Activated CD8-positive, alpha-beta T cell treated with anti-CD3 and anti-CD28 coated beads for 36 hours (primary cell): Measurements from ENCODE around the gene RFTN1. TPM values are rescaled to one million over a fixed set of nuclear protein-coding genes. Genes with fewer than 3 reads are reported as not detected.

Source experiments
- ATAC-seq: fragments of 200-7000 bp; cut with Tn5 transposase; one replicate; pipeline ENCODE4 v1.10.0; 2021; ENCODE audit warnings: mild to moderate bottlenecking, moderate library complexity
- CTCF ChIA-PET: fragments of 350-600 bp; sonication (Branson Sonifier 250); formaldehyde crosslinking; loops from one replicate; lab custom pipeline; 2021; ENCODE audit warnings: antibody characterized with exemption; lab: Charles Lee
- POLR2A ChIA-PET: fragments of 350-600 bp; sonication (Branson Sonifier 250); formaldehyde crosslinking; loops from one replicate; lab custom pipeline; 2021; ENCODE audit warnings: antibody characterized with exemption; lab: Charles Lee
- DNase-seq: peaks from one replicate; pipeline ENCODE4 v3.0.0-alpha.2; 2020
- H3K27ac Mint-ChIP-seq: one replicate; pipeline ENCODE4 v1.8.0; 2021; ENCODE audit warnings: mild to moderate bottlenecking, mixed read lengths
- H3K27me3 Mint-ChIP-seq: one replicate; pipeline ENCODE4 v1.8.0; 2021; ENCODE audit warnings: mixed read lengths
- H3K36me3 Mint-ChIP-seq: one replicate; pipeline ENCODE4 v1.8.0; 2021; ENCODE audit warnings: low read depth, mixed read lengths
- H3K4me1 Mint-ChIP-seq: one replicate; pipeline ENCODE4 v1.8.0; 2021; ENCODE audit warnings: low read depth, mixed read lengths
- H3K4me3 Mint-ChIP-seq: one replicate; pipeline ENCODE4 v1.8.0; 2021; ENCODE audit warnings: mild to moderate bottlenecking, moderate library complexity, mixed read lengths
- H3K9me3 Mint-ChIP-seq: one replicate; pipeline ENCODE4 v1.8.0; 2021; ENCODE audit warnings: mixed read lengths
- intact Hi-C: fragments of 100-400 bp; cut with micrococcal nuclease; formaldehyde crosslinking; loops from one replicate; pipeline ENCODE4 v1.10.0; 2022
- total RNA-seq, 2 experiments: library from RNA; stranded (reverse); gene quantifications; one replicate each; pipeline ENCODE4 v1.2.3, GENCODE V29; 2021
- TF ChIP-seq, protein P1 (sequence below): fragments of 200-600 bp; IDR thresholded peaks from one replicate; pipeline ENCODE4 v1.8.0; 2022; ENCODE audit warnings: antibody characterized with exemption, mild to moderate bottlenecking

Gene RFTN1
- total RNA-seq, 2 experiments from 2014 or later: 113 to 125 TPM

DNA sequence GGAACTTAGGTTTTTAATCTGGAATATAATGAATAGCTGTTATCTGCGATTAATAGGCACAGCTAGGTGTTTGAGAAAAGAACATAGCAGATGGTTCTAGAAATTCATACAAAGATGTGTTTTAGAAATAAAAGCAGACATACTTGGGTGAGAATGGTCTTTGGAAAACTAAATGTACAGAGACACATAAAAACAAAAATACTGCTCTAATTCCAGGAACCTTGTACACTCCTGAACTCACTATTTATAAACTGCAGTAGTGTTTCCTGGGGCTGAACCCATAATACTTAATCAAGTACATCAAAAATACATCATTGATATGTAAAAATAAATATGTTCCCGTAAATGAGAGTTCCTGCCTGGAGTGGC lies 143.0 kb downstream of the RFTN1 start:
- H3K9me3 Mint-ChIP-seq: no peaks in the 10 kb centered on the region
- H3K27ac Mint-ChIP-seq: peak overlapping the region; percentile 86

DNA sequence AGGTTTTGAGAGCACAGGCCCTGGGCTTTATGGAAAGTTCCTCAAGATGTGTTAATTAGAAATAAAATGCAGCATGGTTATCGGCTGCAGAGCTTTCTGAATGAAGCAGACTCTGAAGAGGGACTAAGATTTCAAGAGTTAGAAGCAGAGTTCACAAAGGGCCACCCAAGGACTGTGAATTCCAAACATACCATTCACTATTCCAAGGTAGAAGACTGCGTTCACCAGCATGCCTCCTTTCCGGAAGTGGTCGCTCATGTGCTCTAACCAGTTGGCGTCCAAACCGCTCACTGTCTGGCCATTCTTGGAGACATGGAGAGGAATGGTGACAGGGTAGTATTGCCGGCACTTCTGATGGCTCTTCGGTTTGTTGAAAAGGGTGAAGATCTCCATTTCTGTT lies 143.6 kb downstream of the RFTN1 start:
- intact Hi-C loops: no loop called here
- Mint-ChIP-seq H3K9me3 (no peaks in the 10 kb centered on the region), H3K4me1 (peaks cover 80% of the 10 kb centered on the region), H3K27me3 (no peaks in the 10 kb centered on the region), H3K36me3 (peaks cover 86% of the 10 kb centered on the region), H3K4me3 (no peak overlapping the region), H3K27ac (peak overlapping the region; percentile 86)
- TF ChIP-seq, protein P1, sequence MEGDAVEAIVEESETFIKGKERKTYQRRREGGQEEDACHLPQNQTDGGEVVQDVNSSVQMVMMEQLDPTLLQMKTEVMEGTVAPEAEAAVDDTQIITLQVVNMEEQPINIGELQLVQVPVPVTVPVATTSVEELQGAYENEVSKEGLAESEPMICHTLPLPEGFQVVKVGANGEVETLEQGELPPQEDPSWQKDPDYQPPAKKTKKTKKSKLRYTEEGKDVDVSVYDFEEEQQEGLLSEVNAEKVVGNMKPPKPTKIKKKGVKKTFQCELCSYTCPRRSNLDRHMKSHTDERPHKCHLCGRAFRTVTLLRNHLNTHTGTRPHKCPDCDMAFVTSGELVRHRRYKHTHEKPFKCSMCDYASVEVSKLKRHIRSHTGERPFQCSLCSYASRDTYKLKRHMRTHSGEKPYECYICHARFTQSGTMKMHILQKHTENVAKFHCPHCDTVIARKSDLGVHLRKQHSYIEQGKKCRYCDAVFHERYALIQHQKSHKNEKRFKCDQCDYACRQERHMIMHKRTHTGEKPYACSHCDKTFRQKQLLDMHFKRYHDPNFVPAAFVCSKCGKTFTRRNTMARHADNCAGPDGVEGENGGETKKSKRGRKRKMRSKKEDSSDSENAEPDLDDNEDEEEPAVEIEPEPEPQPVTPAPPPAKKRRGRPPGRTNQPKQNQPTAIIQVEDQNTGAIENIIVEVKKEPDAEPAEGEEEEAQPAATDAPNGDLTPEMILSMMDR: no peak
- DNase-seq: no peak
- CTCF ChIA-PET: no interaction called here
- no peak for ATAC-seq
- POLR2A ChIA-PET: interaction anchor here (0.7 kb wide), 1 partner anchor 9 kb away, joined by 3 read pairs; no protein-coding TSS in a partner anchor

More for the DNA sequence above, 143.0 kb downstream of the RFTN1 start:
- intact Hi-C loops: no loop called here
- TF ChIP-seq, protein P1: no peak
- no peak overlapping the region for H3K4me3 Mint-ChIP-seq
- ChIA-PET POLR2A (interaction anchor here (0.7 kb wide), 1 partner anchor 9 kb away, joined by 3 read pairs; no protein-coding TSS in a partner anchor), CTCF (no interaction called here)
- DNase-seq (no peak), ATAC-seq (no peak)
- H3K36me3 Mint-ChIP-seq: peaks cover 88% of the 10 kb centered on the region
- peaks cover 82% of the 10 kb centered on the region for H3K4me1 Mint-ChIP-seq
- no peaks in the 10 kb centered on the region for H3K27me3 Mint-ChIP-seq

DNA sequence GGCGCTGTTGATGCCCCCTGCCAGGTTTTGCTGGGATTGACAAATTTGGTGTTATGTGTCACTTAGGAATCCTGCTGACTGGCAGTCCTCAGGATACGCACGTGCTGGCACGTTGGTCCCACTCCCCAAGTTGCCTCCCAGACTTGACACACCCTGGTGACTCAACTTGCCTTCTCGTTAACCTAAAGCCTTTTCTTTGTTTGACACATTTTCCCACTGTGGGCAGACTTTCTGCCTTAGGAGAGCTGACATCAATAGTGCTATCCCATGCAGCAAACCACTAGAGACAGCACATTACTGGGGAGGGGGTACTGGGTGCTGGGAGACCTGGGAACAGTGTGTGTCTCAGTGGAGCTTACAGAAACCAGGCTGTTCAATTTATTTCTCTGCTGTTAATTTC lies 144.2 kb downstream of the RFTN1 start:
- Mint-ChIP-seq H3K27ac (peak overlapping the region; percentile 86), H3K36me3 (peaks cover 85% of the 10 kb centered on the region), H3K9me3 (no peaks in the 10 kb centered on the region), H3K4me3 (no peak overlapping the region), H3K27me3 (no peaks in the 10 kb centered on the region), H3K4me1 (peaks cover 79% of the 10 kb centered on the region)
- ChIA-PET POLR2A (no interaction called here), CTCF (no interaction called here)
- TF ChIP-seq, protein P1: no peak
- intact Hi-C loops: no loop called here
- DNase-seq (no peak), ATAC-seq (no peak)

DNA sequence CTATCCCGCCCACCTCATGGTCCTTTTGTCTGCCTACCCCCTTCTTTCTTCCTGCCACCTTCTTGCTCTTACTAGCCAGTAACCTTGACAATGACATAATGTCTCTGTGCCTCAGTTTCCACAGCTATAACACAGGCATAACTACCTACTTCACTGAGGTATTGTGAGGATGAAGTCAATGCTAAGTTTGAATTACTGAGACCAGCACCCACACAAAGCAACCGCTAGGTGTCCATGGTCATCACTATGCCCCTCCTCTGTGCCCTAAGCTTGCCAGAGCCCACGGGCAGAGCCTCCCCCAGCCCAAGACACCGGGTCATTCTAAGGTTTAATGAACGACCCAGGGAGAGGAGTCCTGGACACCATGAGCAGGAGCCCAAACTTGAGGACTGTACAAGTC lies 146.9 kb downstream of the RFTN1 start:
- no peak overlapping the region for H3K4me3 Mint-ChIP-seq
- H3K27ac Mint-ChIP-seq: no peak overlapping the region
- H3K9me3 Mint-ChIP-seq: no peaks in the 10 kb centered on the region
- peaks cover 86% of the 10 kb centered on the region for H3K36me3 Mint-ChIP-seq
- ATAC-seq (no peak), DNase-seq (no peak)
- H3K27me3 Mint-ChIP-seq: no peaks in the 10 kb centered on the region
- POLR2A ChIA-PET: interaction anchor here (1.2 kb wide), 1 partner anchor 24 kb away, joined by 3 read pairs; no protein-coding TSS in a partner anchor
- TF ChIP-seq, protein P1: no peak
- H3K4me1 Mint-ChIP-seq: peaks cover 57% of the 10 kb centered on the region
- CTCF ChIA-PET: interaction anchor here (1.1 to 1.2 kb wide), 2 partner anchors 8 to 9 kb away, joined by 3 read pairs; no protein-coding TSS in a partner anchor
- intact Hi-C loops: no loop called here

DNA sequence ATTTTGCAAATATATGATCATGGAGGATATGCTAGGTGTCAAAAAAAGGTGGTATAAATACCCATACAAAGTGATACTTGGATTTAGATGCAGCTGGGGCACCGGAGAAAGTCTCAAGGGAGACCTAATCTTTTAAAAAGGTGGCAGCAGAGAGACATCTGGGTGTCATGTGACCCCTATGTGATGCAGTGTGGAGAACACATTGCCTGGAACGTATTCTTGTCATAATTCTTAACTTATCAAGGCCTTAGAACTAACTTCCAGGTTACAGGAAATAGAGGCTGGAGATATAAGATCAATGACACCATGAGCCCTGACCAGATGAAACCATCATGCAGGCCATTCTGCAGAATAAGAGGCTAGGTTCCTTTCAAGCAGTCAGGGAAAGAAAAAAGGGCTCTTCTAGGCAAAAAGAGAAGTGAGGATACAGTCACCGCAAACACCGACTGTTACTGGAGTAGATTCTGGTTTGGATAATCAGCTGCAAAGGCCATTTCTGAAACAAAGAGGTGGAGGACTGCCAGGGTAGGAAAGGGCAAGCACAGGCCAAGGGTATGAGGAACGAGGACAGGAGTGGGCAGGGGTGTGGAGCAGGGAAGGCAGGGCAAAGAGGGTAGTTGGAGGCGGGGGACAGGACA lies 147.9 kb downstream of the RFTN1 start:
- H3K27ac Mint-ChIP-seq: peak overlapping the region; percentile 44
- CTCF ChIA-PET: interaction anchor here (2.1 kb wide), 1 partner anchor 12 kb away, joined by 9 read pairs; no protein-coding TSS in a partner anchor
- POLR2A ChIA-PET: no interaction called here
- ATAC-seq (no peak), DNase-seq (no peak)
- H3K36me3 Mint-ChIP-seq: peaks cover 88% of the 10 kb centered on the region
- no peak overlapping the region for H3K4me3 Mint-ChIP-seq
- TF ChIP-seq, protein P1: no peak
- H3K4me1 Mint-ChIP-seq: peaks cover 54% of the 10 kb centered on the region
- H3K27me3 Mint-ChIP-seq: no peaks in the 10 kb centered on the region
- intact Hi-C loops: no loop called here
- H3K9me3 Mint-ChIP-seq: no peaks in the 10 kb centered on the region
